Fibroblast of upper back skin (primary cell): ENCODE data around the gene LY6G6D.

Experiments used
- DNase-seq: peaks from one replicate; pipeline ENCODE4 v3.0.0-alpha.2; 2013

LY6G6D gene

GRCh38 chr6:31767096-31767645 is 52.0 kb downstream of the LY6G6D start:
- no peak for DNase-seq
